Smooth muscle cell of the brain vasculature (primary cell): ENCODE data around the gene RETNLB.

Experiments used
- DNase-seq: peaks from one replicate; pipeline ENCODE4 v3.0.0-alpha.2; 2012; ENCODE audit warnings: low read depth, low spot score

The RETNLB gene

GRCh38 chr3:108757404-108757982 lies at the start of gene RETNLB:
RETNLB (minus strand) TSS chr3:108757410; CDS start chr3:108757185, 225 bp downstream.
- no peak for DNase-seq

- no peak for DNase-seq
Measured at GRCh38 chr3:108806316-108806715, 49.1 kb upstream of the RETNLB start.

GRCh38 chr3:108804966-108805365 lies 47.8 kb upstream of the RETNLB start:
- no peak for DNase-seq

GRCh38 chr3:108804437-108804836 lies 47.2 kb upstream of the RETNLB start:
- no peak for DNase-seq

GRCh38 chr3:108791473-108791872 lies 34.3 kb upstream of the RETNLB start:
- DNase-seq = no peak

- DNase-seq = no peak
Measured at GRCh38 chr3:108780235-108780634, 23.0 kb upstream of the RETNLB start.

GRCh38 chr3:108779496-108779895 lies 22.3 kb upstream of the RETNLB start:
- DNase-seq = no peak

- no peak for DNase-seq
Measured at GRCh38 chr3:108775649-108776048, 18.4 kb upstream of the RETNLB start.

GRCh38 chr3:108767253-108767652 lies 10.0 kb upstream of the RETNLB start:
- DNase-seq = no peak

GRCh38 chr3:108755686-108756085 lies 1.5 kb downstream of the RETNLB start:
- DNase-seq = no peak

GRCh38 chr3:108744762-108745161 lies 12.4 kb downstream of the RETNLB start:
- DNase-seq = no peak

GRCh38 chr3:108742929-108743328 lies 14.3 kb downstream of the RETNLB start:
- no peak for DNase-seq

- no peak for DNase-seq
Measured at GRCh38 chr3:108736821-108737220, 20.4 kb downstream of the RETNLB start.

- DNase-seq = no peak
Measured at GRCh38 chr3:108728934-108729333, 28.3 kb downstream of the RETNLB start.

GRCh38 chr3:108728105-108728504 lies 29.1 kb downstream of the RETNLB start:
- DNase-seq = no peak

GRCh38 chr3:108724101-108724500 lies 33.1 kb downstream of the RETNLB start:
- no peak for DNase-seq

- DNase-seq = no peak
Measured at GRCh38 chr3:108722724-108723123, 34.5 kb downstream of the RETNLB start.

GRCh38 chr3:108719178-108719806 lies 37.9 kb downstream of the RETNLB start:
- DNase-seq = no peak

GRCh38 chr3:108718454-108718853 lies 38.8 kb downstream of the RETNLB start:
- no peak for DNase-seq

GRCh38 chr3:108713816-108714215 lies 43.4 kb downstream of the RETNLB start:
- DNase-seq = no peak

GRCh38 chr3:108713009-108713516 lies 44.1 kb downstream of the RETNLB start:
- DNase-seq = no peak
